HG03135 (cell line): ENCODE measurements around the gene CDK5RAP3.

Experiments used
- ATAC-seq: cut with Tn5 transposase; IDR thresholded peaks from one replicate; pipeline ENCODE4 v1.9.1; 2021; ENCODE audit warnings: mild to moderate bottlenecking, moderate library complexity; ENCODE audit not compliant: unreplicated experiment

The CDK5RAP3 gene

GRCh38 chr17:47948706-47949196 is 22.2 kb upstream of the CDK5RAP3 start:
- no peak for ATAC-seq

GRCh38 chr17:47949197-47949759 is 21.6 kb upstream of the CDK5RAP3 start:
- ATAC-seq, result peak; percentile 45

GRCh38 chr17:47949946-47950345 is 21.0 kb upstream of the CDK5RAP3 start:
- ATAC-seq, result no peak

- ATAC-seq, result no peak
Observed at GRCh38 chr17:47950448-47950847, 20.5 kb upstream of the CDK5RAP3 start.

- ATAC-seq, result no peak
Observed at GRCh38 chr17:47952171-47953021, 18.5 kb upstream of the CDK5RAP3 start.

GRCh38 chr17:47953909-47954308 is 17.0 kb upstream of the CDK5RAP3 start:
- no peak for ATAC-seq

- ATAC-seq, result no peak
Observed at GRCh38 chr17:47955497-47956461, 15.1 kb upstream of the CDK5RAP3 start.

- no peak for ATAC-seq
Observed at GRCh38 chr17:47956791-47957590, 13.9 kb upstream of the CDK5RAP3 start.

- no peak for ATAC-seq
Observed at GRCh38 chr17:47957591-47958490, 13.1 kb upstream of the CDK5RAP3 start, which contains the start of gene PRR15L. TSS of gene PRR15L (minus strand) at chr17:47957883. CDS start at chr17:47953234, 4,649 bp downstream.

- ATAC-seq, result no peak
Observed at GRCh38 chr17:47959825-47960655, 10.9 kb upstream of the CDK5RAP3 start.

- no peak for ATAC-seq
Observed at GRCh38 chr17:47961406-47961805, 9.5 kb upstream of the CDK5RAP3 start.

GRCh38 chr17:47962901-47963300 is 8.0 kb upstream of the CDK5RAP3 start:
- no peak for ATAC-seq

- ATAC-seq, result no peak
Observed at GRCh38 chr17:47964856-47965255, 6.1 kb upstream of the CDK5RAP3 start.

- ATAC-seq, result no peak
Observed at GRCh38 chr17:47966079-47966519, 4.8 kb upstream of the CDK5RAP3 start.

- ATAC-seq, result no peak
Observed at GRCh38 chr17:47967607-47968252, 3.2 kb upstream of the CDK5RAP3 start.

- ATAC-seq, result no peak
Observed at GRCh38 chr17:47968836-47969235, 2.1 kb upstream of the CDK5RAP3 start.

- ATAC-seq, result no peak
Observed at GRCh38 chr17:47969930-47970724, 786 bp upstream of the CDK5RAP3 start.
